MM.1S (cell line): ENCODE data around the gene PTPRG.

Experiments used
- DNase-seq: peaks from one replicate; pipeline ENCODE4 v3.0.0-alpha.2; 2015
- H2AFZ ChIP-seq: fragments of 300-600 bp; sonication (generic); 2 replicates; pipeline ENCODE4 v1.6.0; 2016; ENCODE audit warnings: antibody characterized with exemption, low read length
- H3F3A ChIP-seq: fragments of 300-600 bp; sonication (generic); 2 replicates; pipeline ENCODE4 v1.6.1; 2016; ENCODE audit warnings: mild to moderate bottlenecking, antibody characterized with exemption, low read length, moderate library complexity, mixed read lengths; ENCODE audit not compliant: insufficient read depth
- H3K27ac ChIP-seq: fragments of 300-600 bp; sonication (generic); 2 replicates; pipeline ENCODE4 v1.5.1; 2016; ENCODE audit warnings: mild to moderate bottlenecking, low read length
- H3K27me3 ChIP-seq: fragments of 300-600 bp; sonication (generic); replicated peaks from 2 replicates; pipeline ENCODE4 v1.6.0; 2016; ENCODE audit warnings: low read length; ENCODE audit not compliant: insufficient read depth
- H3K36me3 ChIP-seq: fragments of 300-600 bp; sonication (generic); replicated peaks from 2 replicates; pipeline ENCODE4 v1.6.1; 2016; ENCODE audit warnings: mild to moderate bottlenecking, low read length, mixed read lengths; ENCODE audit not compliant: insufficient read depth
- H3K4me1 ChIP-seq: fragments of 300-600 bp; sonication (generic); 2 replicates; pipeline ENCODE4 v1.6.1; 2016; ENCODE audit warnings: low read length, mixed read lengths
- H3K4me2 ChIP-seq: fragments of 300-600 bp; sonication (generic); 2 replicates; pipeline ENCODE4 v1.6.0; 2016; ENCODE audit warnings: low read depth, low read length
- H3K4me3 ChIP-seq: fragments of 300-600 bp; sonication (generic); 2 replicates; pipeline ENCODE4 v1.5.1; 2016; ENCODE audit warnings: low read length, mixed read lengths
- H3K79me2 ChIP-seq: fragments of 300-600 bp; sonication (generic); 2 replicates; pipeline ENCODE4 v1.6.1; 2016; ENCODE audit warnings: mixed run types, low read length, mixed read lengths
- H3K9ac ChIP-seq: fragments of 300-600 bp; sonication (generic); 2 replicates; pipeline ENCODE4 v1.6.1; 2016; ENCODE audit warnings: low read length, mixed read lengths
- H3K9me2 ChIP-seq: fragments of 300-600 bp; sonication (generic); replicated peaks from 2 replicates; pipeline ENCODE4 v1.6.1; 2016; ENCODE audit warnings: mild to moderate bottlenecking, low read length, mixed read lengths; ENCODE audit not compliant: insufficient read depth
- H3K9me3 ChIP-seq: fragments of 300-600 bp; sonication (generic); replicated peaks from 2 replicates; pipeline ENCODE4 v1.6.1; 2016; ENCODE audit warnings: mild to moderate bottlenecking, low read length, mixed read lengths; ENCODE audit not compliant: insufficient read depth
- H4K20me1 ChIP-seq: fragments of 300-600 bp; sonication (generic); 2 replicates; pipeline ENCODE4 v1.6.1; 2016; ENCODE audit warnings: mild to moderate bottlenecking, low read length, moderate library complexity, mixed read lengths; ENCODE audit not compliant: insufficient read depth
- CTCF ChIP-seq: fragments of 300-600 bp; sonication (generic); IDR thresholded peaks from 2 replicates; pipeline ENCODE4 v1.5.1; 2016; ENCODE audit warnings: antibody characterized with exemption, low read length, mixed read lengths
- EZH2 ChIP-seq: fragments of 300-600 bp; sonication (generic); optimal IDR thresholded peaks from 2 replicates; pipeline ENCODE3; 2017; ENCODE audit warnings: low read depth, mild to moderate bottlenecking, antibody characterized with exemption, low read length, mixed read lengths
- EZH2phosphoT487 ChIP-seq: fragments of 300-600 bp; sonication (generic); IDR thresholded peaks from 2 replicates; pipeline ENCODE4 v1.6.1; 2018; ENCODE audit warnings: antibody characterized with exemption, low read length

Gene PTPRG

DNA sequence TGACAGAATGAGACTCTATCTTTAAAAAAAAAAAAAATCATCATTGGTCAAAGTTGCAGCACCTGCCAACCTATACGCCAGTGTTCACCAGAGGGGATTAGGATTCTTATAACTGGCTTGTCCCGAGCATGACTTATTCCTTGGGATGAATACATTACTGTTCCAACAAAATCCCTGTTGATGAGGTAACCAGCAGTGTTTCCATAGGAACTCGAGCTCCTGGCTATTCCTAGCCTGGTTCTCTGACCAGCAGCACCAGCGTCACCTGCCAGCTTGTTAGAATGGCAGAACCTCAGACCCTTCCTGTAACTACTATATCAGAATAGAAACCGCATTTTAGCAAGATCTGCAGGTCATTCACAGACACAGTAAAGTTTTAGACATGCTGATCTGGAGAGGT, 364.4 kb downstream of the PTPRG start:
- no peaks in the 10 kb centered on the region for H3K9me3 ChIP-seq
- no peak for TF ChIP-seq EZH2phosphoT487
- no peak for TF ChIP-seq EZH2
- TF ChIP-seq CTCF = no peak
- H3K27ac ChIP-seq = no peak overlapping the region
- H3K27me3 ChIP-seq = no peaks in the 10 kb centered on the region
- no peak overlapping the region for H3K4me2 ChIP-seq
- H3K9me2 ChIP-seq = no peaks in the 10 kb centered on the region
- H2AFZ ChIP-seq = no peak overlapping the region
- H3K36me3 ChIP-seq = no peaks in the 10 kb centered on the region
- DNase-seq = no peak
- no peaks in the 10 kb centered on the region for H4K20me1 ChIP-seq
- H3F3A ChIP-seq = no peaks in the 10 kb centered on the region
- H3K4me3 ChIP-seq = no peak overlapping the region
- no peaks in the 10 kb centered on the region for H3K4me1 ChIP-seq
- peaks cover 3% of the 10 kb centered on the region; the same call in 1 of the 2 replicates for H3K79me2 ChIP-seq
- H3K9ac ChIP-seq = no peak overlapping the region

GRCh38 chr3:61926923-61927322, 365.6 kb downstream of the PTPRG start:
- no peaks in the 10 kb centered on the region for H3K36me3 ChIP-seq
- H3K9me2 ChIP-seq = no peaks in the 10 kb centered on the region
- no peak overlapping the region for H3K27ac ChIP-seq
- H3K9ac ChIP-seq = no peak overlapping the region
- no peak for DNase-seq
- no peak overlapping the region for H2AFZ ChIP-seq
- peaks cover 3% of the 10 kb centered on the region; the same call in 1 of the 2 replicates for H3K79me2 ChIP-seq
- H3K4me3 ChIP-seq = no peak overlapping the region
- H3K4me2 ChIP-seq = no peak overlapping the region
- TF ChIP-seq EZH2phosphoT487 (no peak), CTCF (no peak), EZH2 (no peak)
- no peaks in the 10 kb centered on the region for H3K9me3 ChIP-seq
- no peaks in the 10 kb centered on the region for H3K4me1 ChIP-seq
- H4K20me1 ChIP-seq = no peaks in the 10 kb centered on the region
- no peaks in the 10 kb centered on the region for H3F3A ChIP-seq
- no peaks in the 10 kb centered on the region for H3K27me3 ChIP-seq

DNA sequence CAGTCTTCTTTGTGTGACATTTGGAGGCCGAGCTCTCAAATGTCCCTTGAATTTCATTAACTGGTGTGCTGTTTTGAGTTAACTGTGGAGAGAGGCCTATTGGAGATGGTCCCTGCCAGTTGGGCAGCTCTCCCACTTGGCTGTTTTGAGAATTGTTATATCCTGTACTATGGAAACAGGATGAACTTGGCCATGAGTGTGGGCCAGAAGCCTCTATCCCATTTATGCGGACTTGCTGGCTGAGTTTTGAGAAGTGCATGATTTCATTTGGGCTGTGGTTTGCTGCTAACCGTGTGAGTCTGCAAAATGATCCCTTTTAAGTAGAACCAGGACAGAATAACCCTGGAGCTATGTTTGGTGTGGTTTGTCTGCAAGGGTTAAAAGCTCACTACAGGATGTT, 366.0 kb downstream of the PTPRG start:
- no peak for TF ChIP-seq CTCF
- no peak for TF ChIP-seq EZH2phosphoT487
- no peak for TF ChIP-seq EZH2
- Histone ChIP-seq H3K27me3 (no peaks in the 10 kb centered on the region), H4K20me1 (no peaks in the 10 kb centered on the region), H3K9me2 (no peaks in the 10 kb centered on the region), H3K9ac (no peak overlapping the region), H3F3A (no peaks in the 10 kb centered on the region), H3K4me1 (no peaks in the 10 kb centered on the region), H3K79me2 (peaks cover 3% of the 10 kb centered on the region; the same call in 1 of the 2 replicates), H3K27ac (no peak overlapping the region), H2AFZ (no peak overlapping the region), H3K4me2 (no peak overlapping the region), H3K4me3 (no peak overlapping the region), H3K9me3 (no peaks in the 10 kb centered on the region), H3K36me3 (no peaks in the 10 kb centered on the region)
- no peak for DNase-seq
